ENCODE data around the gene ITPK1.

The ITPK1 gene

DNA sequence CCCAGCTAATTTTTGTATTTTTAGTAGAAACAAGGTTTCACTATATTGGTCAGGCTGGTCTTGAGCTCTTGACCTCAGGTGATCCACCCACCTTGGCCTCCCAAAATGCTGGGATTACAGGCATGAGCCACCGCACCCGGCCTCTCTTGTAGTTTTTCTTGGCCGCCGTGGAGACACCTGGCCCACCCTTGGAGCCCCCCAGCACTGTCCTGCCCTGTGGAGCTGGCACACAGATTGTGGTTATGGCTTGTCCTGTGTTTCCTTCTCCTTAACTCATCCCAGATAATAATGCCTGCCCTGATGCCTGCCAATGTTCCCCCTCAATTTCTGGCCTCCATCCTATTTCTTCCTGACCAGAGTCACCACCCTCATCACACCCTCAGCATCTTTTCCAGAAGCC is 134.9 kb downstream of the ITPK1 start:
- in situ Hi-C loops (cut with HindIII; ENCODE audit: low sequenced_read_pairs), result no loop called here

DNA sequence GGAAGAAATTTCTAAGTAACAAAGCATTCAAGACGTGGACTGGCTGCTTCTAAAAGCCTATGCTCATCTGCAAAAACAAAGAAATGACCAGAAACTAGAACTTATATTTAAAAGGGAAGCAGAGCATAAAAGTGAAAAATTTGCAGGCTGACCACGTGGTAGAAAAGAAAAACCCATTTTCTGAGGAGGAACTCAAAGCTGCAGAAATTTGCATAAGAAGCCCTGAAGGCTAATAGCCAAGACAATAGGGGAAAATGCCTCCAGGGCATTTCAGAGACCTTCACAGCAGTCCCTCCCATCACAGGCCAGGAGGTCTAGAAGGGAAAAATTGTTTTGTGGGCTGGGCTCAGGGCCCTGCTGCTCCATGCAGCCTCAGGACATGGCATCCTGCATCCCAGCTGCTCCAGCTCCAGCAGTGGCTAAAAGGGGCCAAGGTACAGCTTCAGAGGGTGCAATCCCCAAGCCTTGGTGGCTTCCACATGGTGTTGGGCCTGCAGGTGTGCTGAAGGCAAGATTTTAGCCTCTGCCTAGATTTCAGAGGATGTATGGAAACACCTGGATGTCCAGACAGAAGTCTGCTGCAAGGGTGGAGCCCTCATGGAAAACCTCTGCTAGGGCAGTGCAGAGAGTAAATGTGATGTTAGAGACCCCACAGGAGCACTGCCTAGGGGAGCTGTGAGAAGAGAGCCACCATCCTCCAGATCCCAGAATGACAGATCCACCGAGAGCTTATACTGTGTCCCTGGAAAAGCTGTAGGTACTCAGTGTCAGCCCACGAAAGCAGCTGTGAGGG is 137.3 kb downstream of the ITPK1 start:
- in situ Hi-C loops (cut with HindIII; ENCODE audit: low sequenced_read_pairs), result no loop called here

DNA sequence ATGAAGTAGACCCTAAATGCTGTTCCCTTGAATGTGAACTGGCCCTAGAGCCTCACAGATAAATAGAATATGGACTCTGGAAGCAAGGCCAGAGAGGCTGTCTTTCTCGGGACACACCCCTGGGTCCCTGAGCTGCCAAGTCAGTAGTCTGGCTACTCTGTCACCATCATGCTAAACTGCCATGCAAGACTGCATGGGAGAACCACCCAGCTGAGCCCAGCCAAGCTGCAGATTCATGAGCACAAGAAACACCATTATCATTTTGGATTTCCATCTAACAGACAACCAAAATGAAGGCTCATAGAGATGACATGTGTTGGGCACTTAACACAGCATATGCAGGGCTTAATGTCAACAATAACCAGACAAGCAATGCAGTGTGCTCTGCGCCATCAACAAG is 139.5 kb downstream of the ITPK1 start:
- in situ Hi-C loops (cut with HindIII; ENCODE audit: low sequenced_read_pairs), result no loop called here

DNA sequence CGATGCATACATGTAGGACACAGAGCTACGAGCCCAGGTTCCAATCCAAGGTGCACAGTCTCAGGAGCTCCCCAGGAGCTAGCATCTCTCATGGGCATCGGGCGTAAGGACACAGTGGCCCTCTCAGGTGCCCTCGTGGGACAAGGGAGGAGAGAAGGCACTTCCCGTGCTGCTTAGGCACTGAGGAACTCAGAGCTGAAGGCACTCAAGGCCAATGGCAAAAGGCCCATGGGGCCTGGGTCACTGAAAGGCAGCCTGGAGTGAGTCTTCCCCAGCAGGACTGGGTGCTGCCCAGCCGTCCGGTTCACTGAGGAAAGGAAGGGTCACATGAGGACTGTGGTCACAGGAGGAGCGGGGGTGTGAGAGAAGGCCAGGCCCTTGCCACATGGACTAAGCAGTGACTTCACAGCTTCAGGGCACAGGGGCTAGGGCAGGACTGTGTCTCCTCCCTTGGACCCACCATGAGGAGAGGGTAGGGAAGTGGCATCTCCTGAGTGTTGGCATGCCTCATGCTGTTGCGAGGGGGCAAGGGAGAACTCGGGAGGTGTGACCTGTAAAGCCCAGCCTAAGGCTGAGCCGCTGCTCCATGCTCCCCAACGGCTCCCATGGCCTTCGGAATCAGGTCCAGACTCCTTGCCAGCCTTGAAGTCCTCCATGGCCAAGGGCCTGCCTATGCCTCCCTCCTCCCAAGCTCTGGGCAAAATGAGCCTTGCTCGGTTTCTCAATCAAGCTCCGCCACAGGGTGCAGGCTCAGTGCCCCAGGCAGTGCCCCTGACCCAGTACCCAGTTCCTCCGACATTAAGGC is 141.0 kb downstream of the ITPK1 start:
- in situ Hi-C loops (cut with HindIII; ENCODE audit: low sequenced_read_pairs), result no loop called here

DNA sequence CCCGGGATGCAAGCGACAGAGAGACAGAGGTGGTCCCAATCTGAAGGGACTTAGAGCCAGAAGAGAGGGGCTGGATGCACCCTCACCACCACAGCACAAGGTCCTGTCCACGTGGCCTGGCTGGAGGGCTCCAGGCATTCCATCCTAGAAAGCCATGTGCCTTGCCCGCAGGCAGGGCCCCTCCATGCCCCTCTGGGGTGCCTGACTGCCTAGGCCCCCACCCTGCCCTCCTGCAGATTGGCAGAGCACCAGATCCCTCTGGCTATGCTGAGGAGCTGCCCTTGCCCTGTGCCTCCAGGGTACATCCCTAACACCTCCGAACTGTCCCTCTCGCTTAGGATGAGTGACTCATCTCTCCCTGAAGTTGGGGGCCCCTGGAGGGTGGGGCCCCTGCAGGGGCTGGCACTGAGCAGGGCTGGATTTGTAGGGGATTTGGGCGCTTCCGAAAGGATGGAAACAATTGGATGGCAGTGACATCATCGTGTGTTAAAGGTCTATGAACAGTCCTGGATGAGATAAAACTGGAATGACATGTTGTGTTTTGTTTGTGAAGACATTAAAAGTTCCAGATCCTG is 141.8 kb downstream of the ITPK1 start:
- in situ Hi-C loops (cut with HindIII; ENCODE audit: low sequenced_read_pairs), result no loop called here

DNA sequence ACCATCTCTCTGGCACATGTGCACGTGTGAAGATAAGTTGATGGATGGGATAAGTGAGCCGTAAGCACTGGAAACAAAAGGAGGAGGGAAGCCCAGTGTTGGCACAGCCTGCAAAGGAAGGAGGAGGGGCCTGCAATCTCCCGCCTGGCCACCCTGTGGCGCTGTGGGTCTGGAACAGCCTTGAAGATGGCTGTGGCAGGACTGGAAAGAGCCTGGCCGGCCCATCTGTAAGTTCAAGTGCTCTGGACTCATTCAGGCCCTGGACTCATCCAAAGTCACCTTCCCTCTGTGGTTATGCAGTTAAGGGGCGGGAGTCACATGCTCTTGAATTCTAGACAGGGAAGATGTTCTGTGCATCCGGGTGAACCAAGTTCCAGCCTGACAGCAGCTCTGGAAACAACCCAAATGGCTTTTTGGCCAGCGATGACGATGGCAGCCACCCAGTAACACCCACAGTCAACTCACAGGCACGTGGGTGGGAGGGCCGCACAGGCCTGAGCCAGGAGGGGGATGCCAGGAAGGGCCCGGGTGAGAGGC is 142.4 kb downstream of the ITPK1 start:
- in situ Hi-C loops (cut with HindIII; ENCODE audit: low sequenced_read_pairs), result no loop called here

DNA sequence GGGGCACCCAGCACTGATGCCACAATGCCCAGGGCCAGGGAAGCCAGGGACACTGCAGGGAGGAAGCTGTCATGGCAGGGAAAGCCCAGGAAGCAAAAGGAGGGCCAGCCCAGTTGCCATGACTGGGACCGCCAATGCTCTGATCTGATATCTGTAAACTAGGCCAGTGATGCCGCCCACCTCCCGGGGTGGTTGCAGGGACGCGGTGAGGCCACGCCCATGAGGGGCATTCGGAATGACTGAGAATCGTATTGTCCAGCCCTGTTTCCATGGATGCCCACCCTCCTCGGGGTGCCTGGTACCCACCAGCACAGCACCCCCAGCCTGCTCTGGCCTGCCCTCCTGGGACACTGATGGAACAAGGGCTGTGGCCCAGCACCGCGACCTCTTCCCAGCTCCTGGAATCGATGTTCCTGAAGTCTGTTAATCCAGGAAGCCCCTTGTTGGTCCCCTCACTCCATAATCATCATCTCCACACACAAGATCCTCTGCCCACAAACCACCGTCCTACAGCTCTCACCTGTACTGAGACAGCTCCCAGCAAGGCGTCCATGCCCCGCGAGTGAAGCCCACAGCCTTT is 144.0 kb downstream of the ITPK1 start:
- in situ Hi-C loops (cut with HindIII; ENCODE audit: low sequenced_read_pairs), result no loop called here

DNA sequence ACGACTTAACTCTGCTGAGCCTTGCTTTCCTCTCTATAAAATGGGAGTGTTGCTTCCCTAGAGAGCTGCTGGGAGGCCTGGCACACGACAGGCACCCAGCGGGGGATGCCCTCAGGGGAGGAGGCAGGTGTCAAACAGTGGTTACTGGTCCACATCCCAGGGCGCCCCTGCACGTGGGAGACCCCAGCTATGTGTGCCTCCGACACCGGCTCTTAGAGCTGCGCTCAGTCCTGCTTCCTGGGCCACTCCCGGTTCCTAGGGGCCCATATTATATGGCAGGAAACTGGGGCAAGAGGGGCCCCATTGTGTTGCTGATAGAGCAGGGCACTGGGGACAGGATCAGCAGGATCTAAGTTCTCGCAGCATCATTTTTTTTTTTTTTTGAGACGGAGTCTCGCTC is 145.5 kb downstream of the ITPK1 start:
- in situ Hi-C loops (cut with HindIII; ENCODE audit: low sequenced_read_pairs), result no loop called here

DNA sequence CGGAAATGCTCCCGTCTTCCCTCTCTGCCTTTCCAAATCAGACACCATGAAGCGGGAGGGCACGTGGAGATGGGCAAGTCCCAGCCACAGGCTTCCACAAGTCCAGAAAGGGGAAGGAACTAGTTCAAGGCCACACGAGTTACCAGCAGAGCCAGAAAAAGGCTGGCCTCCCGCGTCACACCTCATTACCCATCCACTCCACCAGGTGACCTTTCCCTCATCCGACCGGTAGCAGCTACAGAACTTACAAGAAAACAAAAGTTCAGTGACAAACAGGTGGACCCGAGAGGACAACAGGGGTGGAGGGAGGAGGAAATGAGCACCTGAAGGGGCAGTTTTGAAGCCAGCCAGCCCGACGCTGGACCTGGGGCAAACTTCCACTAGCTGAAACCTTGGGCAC is 145.9 kb downstream of the ITPK1 start:
- in situ Hi-C loops (cut with HindIII; ENCODE audit: low sequenced_read_pairs), result no loop called here

DNA sequence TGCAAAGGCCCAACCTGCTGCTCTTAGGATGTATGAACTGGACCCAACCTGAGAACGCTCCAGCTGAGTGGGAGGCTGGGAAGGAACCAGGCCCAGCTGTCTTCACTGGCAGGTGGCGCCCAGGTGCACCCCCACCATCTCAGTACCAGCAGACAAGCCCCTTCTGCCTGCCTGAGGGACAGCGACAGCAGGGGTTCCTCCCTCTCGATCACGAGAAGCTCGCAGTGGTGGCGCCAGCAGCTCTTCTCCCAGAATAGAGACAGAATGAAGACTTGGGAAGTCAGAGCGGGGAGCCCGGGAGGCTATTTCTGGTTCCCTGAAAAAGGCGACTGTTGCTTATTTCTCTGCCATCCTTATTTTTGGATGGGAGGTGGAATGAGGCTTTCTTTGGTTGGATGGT is 146.3 kb downstream of the ITPK1 start:
- in situ Hi-C loops (cut with HindIII; ENCODE audit: low sequenced_read_pairs), result no loop called here

DNA sequence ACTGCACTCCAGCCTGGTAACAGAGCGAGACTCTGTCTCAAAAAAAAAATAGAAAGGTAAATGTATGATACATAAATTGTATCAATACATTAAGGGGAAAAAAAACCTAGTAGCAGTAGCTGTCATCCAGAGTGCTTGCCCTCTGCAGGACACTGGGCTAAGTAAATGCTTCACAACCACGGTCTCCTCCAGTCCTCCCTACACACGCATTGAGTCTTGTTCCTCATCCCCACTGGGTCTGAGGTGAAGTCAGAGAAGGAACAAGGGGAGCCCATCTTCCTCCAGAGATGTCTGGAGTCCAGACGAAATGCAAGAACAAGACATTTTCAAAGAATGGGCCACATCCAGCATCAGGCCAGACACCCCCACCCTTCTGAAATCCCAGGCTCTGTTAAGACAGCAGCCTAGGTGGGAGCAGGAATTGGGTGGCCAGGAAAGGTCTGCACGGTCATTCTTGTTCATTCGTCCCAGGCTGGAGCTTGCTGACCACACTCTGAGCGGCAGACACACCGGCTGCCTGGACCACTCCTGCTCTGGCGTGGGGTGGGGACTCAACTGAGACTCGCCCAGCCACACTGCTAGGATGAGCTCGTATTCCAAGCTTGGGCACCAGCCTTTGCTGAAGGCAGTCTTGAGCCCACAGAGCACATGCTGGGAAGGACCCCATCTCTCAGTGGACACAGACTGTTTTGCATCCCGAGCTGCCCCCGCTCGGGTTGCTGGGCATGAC is 147.3 kb downstream of the ITPK1 start:
- in situ Hi-C loops (cut with HindIII; ENCODE audit: low sequenced_read_pairs), result no loop called here

DNA sequence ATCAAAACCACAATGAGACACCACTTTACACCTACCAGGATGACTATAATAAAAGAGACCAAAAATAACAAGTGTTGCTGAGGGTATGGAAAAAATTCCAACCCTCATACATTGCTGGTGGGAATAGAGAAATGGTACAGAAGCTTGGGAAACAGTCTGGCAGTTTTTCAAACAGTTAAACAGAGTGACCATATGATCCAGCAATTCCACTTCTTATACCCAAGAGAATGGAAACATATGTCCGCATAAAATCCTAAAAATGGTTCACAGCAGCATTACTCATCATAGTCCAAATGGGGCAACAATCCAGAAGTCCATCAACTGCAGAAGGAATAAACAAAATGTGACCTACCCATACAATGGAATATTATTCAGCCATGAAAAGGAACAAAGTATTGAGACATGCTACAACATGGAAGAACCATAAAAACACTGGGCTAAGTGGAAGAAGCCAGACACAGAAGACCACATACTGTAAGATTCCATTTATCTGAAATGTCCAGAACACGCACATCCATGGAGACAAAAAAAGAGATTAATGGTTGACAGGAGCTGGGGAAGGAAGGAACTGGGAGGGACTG is 148.3 kb downstream of the ITPK1 start:
- in situ Hi-C loops (cut with HindIII; ENCODE audit: low sequenced_read_pairs), result no loop called here

DNA sequence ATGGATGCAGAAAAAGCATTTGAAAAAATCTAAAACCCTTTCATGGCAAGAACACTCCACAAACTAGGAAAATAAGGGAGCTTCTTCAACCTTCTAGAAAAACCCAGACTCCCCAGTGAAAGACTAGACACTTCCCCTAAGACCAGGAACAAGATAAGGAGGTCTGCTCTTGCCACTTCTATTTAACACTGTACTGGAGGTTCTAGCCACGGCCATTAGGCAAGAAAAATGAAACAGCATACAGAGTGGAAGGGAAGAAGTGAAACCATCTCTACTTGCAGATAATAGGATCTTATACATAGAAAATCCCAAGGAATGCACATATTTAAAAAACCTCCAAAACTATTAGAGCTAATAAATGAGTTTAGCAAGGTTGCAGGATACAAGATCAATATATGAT is 150.4 kb downstream of the ITPK1 start:
- in situ Hi-C loops (cut with HindIII; ENCODE audit: low sequenced_read_pairs), result no loop called here

DNA sequence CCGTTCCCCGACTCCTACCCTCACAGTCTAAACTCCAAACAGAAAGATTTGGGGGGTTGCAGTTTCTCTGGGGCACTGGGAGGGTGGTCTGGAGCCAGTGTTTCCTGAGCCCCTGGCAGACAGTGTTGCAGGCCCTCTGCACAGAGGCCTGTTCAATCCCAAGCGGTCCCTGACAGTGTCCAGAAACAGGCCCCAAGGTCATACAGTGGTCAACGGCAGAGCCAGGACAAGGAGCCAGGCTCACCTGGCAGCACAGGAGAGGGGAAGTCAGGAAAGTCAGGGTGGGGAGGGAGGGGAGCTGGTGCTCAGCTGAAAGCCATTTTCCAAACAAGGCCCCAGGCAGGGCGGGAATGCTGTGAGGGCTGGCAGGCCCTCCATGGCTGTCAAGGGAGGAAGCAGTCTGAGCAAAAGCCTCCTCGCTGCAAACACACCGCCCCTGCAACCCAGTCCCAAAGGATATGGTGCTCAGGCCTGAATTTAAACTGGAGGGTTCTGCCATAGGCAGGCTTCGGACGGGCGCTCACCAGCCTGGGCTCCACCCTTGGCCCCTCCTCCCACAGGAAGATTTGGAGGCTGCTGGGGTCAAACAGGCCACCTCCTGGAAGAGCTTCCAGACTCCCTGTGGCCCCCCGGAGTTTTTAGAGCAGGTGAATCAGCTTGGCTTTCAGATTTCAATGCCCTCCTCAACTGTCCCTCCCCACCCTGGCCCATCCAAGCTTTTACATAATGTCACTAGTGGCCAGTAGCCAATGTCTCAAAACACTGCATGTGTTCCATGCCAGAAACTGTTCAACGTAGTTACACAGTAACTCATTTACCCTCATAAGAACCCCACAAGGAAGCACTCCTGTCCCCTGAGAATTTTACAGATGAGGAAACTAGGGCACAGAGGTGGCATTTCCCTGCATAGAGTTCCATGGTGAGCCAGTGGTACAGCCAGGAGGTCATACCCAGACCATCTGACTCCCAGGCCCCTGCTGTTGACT is 151.3 kb downstream of the ITPK1 start:
- in situ Hi-C loops (cut with HindIII; ENCODE audit: low sequenced_read_pairs), result loop anchor here (5.0 kb wide), 2 partner anchors 78 to 148 kb away; no protein-coding TSS in a partner anchor

DNA sequence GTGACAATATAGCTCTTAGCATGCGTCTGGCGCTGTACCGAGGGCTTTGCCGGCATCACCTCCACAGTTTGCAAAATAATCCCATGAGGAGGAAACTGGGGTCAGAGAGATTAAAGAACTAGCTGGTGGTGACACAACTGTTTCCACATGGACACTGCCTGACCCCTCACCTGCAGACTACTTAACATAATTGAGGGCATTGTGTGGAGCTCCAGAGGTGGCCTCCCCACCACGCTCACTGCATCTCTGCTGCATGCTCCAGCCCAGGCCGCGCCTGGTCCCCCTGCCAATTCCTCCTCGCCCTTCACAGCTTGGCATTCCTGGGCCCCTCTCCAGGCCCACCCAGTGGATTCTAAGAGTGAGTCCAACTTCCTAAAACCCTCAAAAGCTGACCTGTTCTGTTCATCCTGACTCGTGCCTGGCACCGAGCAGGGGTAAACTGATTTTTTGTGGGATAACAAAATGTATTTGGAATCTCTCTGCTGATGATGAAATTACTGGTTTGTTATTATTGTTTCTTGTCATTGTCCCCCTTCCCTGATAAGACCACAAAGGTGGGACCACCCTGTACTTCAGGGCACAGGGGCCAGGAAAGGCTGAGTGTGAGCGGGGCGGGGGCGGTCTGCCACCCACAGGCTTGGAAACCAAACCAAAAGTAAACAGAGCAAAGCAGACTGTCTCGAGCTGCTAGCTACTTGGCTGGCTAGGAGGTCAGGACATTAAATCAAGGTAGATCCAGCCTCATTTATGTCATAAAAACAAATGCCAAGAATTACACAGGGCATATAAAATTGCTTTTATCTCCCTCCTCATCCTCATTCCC is 152.2 kb downstream of the ITPK1 start:
- in situ Hi-C loops (cut with HindIII; ENCODE audit: low sequenced_read_pairs), result loop anchor here (5.0 kb wide), 2 partner anchors 79 to 149 kb away; no protein-coding TSS in a partner anchor

DNA sequence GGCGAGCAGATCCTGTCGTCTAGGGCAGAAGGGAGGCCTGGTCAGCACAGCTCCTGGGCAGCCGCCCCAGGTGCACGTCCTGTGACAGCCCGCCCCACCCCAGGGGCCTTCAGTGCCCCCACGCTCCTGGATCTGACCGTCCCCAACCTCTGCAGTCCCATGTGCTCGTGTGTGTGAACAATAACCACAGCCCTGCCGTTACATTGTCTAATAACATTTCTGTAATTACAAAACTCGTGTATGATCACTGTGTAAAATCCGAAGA is 153.0 kb downstream of the ITPK1 start:
- in situ Hi-C loops (cut with HindIII; ENCODE audit: low sequenced_read_pairs), result loop anchor here (5.0 kb wide), 2 partner anchors 80 to 150 kb away; no protein-coding TSS in a partner anchor

DNA sequence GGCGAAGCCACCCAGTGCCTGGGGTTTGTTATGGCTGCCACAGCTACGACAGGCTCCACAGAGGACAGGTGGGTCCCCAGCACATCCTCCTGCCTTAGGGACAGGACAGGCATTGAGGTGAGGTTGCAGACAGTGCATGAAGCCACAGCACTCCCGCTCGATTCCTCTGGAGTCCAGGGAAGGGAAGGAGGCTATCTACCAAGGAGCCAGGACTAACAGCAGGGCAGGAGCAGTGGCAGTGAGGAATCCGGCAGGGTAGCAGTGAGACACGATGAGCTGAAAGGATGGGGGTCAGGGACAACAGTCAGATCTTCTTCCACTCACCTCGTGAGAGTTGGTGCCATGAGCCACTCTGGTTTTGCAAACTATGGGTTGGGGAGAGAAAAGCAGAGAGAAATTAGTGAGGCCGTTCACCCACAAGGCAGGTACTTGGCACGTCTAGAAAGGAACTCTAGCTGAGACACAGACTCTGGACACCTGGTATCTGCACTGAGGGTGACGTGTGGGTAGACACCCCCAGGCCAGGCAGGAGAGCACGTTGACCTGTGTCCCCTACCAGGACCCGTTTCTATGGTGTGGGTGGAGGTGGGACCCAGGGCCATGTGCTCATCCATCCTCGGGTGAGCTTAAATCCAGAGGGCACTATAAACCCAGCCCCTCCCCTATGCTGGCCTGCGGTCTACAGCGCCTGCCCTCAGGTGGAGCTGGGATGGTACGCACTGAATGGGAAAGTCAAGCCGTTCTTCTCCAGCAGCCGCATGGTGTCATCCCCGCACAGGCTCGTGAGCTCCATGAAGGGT is 153.5 kb downstream of the ITPK1 start:
- in situ Hi-C loops (cut with HindIII; ENCODE audit: low sequenced_read_pairs), result loop anchor here (5.0 kb wide), 2 partner anchors 80 to 150 kb away; no protein-coding TSS in a partner anchor

DNA sequence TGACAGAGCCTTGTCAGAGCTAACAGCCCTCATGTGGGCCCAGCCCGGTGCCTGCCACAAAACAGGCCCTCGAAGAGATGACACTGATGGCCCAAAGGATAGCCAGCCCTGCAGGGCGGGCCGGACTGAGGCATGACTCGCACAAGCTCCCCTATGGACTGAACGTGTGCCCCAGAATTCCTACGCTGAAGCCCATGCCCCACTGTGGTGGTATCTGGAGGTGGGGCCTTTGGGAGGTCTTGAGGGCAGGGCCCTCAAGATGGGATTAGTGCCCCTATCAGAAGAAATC is 154.2 kb downstream of the ITPK1 start:
- in situ Hi-C loops (cut with HindIII; ENCODE audit: low sequenced_read_pairs), result loop anchor here (5.0 kb wide), 2 partner anchors 81 to 151 kb away; no protein-coding TSS in a partner anchor
